Neural crest cell (in vitro differentiated cells): Measurements from ENCODE around the gene PC. TPM values are rescaled to one million over a fixed set of nuclear protein-coding genes. Genes with fewer than 3 reads are reported as not detected.
"Not testable (repeated sequence)": the region's sequence is repeated elsewhere in the genome, so short reads cannot be mapped to it uniquely, and the experiment has no call there.

Experiments used
- DNase-seq: peaks from one replicate; pipeline ENCODE4 v3.0.0; 2021; ENCODE audit warnings: low read depth, mixed read lengths, low spot score
- H3K27ac Mint-ChIP-seq: one replicate; pipeline ENCODE4 v1.8.0; 2021; ENCODE audit warnings: mild to moderate bottlenecking, mixed read lengths; ENCODE audit not compliant: unreplicated experiment
- H3K27me3 Mint-ChIP-seq: 2 replicates; pipeline ENCODE4 v1.8.0; 2021; ENCODE audit warnings: low read depth, mild to moderate bottlenecking, mixed read lengths
- H3K36me3 Mint-ChIP-seq: 2 replicates; pipeline ENCODE4 v1.8.0; 2021; ENCODE audit warnings: low read depth, mild to moderate bottlenecking, mixed read lengths
- H3K4me1 Mint-ChIP-seq: 2 replicates; pipeline ENCODE4 v1.8.0; 2021; ENCODE audit warnings: mixed read lengths
- H3K4me3 Mint-ChIP-seq: one replicate; pipeline ENCODE4 v1.8.0; 2021; ENCODE audit warnings: mild to moderate bottlenecking, mixed read lengths
- H3K9me3 Mint-ChIP-seq: 2 replicates; pipeline ENCODE4 v1.8.0; 2021; ENCODE audit warnings: mixed read lengths
- total RNA-seq: library from RNA; stranded (reverse); gene quantifications from 2 replicates; pipeline ENCODE4 v1.2.1, GENCODE V29; 2021
- TF ChIP-seq, protein P1 (sequence below): fragments of 200-600 bp; sonication (generic); conservative IDR thresholded peaks from 2 replicates; pipeline ENCODE4 v1.5.0; 2021; ENCODE audit warnings: antibody characterized with exemption, mild to moderate bottlenecking

PC gene
- total RNA-seq, 1 donor from 2014 or later = 53.6 TPM

DNA sequence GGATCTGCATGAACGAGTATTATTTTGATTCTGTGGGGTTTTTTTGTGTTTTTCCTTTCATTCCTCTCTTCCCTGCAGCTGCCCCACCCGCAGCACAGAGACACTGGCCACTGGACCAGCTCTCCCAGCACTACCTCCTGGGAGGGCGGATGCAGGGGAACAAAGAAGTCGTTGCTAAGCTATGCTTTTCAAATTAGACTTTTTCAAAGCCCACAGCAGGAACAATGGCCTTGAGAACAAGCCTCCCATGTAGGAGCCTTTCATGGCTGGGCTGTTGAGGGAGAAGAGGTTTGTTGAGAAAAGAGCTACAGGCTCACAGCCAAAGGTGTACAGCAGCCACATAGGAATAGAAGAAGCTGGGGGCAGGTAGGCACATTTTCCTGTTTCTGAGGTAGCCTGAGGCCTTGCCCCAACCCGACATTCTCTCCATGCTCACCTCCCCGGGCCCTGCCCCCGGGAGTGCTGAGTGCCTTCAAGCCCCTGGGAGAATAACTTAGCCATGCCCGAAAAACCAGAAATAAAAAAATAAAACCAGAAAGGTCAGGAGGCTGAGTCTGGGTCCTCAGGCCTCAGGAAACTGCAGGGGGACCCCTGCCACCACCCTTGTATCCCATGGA is 44.2 kb upstream of the PC start:
- Mint-ChIP-seq H3K36me3 (no peaks in the 10 kb centered on the region), H3K27ac (peak overlapping the region; percentile 46), H3K27me3 (peaks cover 12% of the 10 kb centered on the region), H3K4me3 (no peak overlapping the region), H3K9me3 (no peaks in the 10 kb centered on the region), H3K4me1 (peaks cover 19% of the 10 kb centered on the region)
- peak; percentile 30 for DNase-seq
- TF ChIP-seq, protein P1, sequence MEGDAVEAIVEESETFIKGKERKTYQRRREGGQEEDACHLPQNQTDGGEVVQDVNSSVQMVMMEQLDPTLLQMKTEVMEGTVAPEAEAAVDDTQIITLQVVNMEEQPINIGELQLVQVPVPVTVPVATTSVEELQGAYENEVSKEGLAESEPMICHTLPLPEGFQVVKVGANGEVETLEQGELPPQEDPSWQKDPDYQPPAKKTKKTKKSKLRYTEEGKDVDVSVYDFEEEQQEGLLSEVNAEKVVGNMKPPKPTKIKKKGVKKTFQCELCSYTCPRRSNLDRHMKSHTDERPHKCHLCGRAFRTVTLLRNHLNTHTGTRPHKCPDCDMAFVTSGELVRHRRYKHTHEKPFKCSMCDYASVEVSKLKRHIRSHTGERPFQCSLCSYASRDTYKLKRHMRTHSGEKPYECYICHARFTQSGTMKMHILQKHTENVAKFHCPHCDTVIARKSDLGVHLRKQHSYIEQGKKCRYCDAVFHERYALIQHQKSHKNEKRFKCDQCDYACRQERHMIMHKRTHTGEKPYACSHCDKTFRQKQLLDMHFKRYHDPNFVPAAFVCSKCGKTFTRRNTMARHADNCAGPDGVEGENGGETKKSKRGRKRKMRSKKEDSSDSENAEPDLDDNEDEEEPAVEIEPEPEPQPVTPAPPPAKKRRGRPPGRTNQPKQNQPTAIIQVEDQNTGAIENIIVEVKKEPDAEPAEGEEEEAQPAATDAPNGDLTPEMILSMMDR = no peak

DNA sequence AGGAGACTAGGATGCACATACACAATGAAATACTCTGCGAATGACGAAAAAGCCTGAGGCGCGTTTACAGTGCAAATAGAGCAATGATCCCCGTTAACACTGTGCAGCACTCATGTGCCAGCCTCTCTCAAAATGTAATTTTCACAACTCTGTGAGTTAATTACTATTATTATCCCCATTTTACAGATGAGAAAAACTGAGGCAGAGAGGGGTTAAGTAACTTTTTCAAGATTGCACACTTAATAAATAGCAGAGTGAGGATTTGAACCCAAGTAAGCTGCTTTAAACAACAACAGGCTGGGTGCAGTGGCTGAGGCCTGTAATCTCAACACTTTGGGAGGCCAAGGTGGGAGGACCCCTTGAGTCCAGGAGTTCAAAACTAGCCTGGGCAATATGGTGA is 43.1 kb upstream of the PC start:
- no peaks in the 10 kb centered on the region for H3K36me3 Mint-ChIP-seq
- no peak overlapping the region for H3K4me3 Mint-ChIP-seq
- H3K27me3 Mint-ChIP-seq = peaks cover 16% of the 10 kb centered on the region
- TF ChIP-seq, protein P1 = no peak
- no peak for DNase-seq
- peaks cover 17% of the 10 kb centered on the region for H3K4me1 Mint-ChIP-seq
- H3K9me3 Mint-ChIP-seq = no peaks in the 10 kb centered on the region
- no peak overlapping the region for H3K27ac Mint-ChIP-seq

DNA sequence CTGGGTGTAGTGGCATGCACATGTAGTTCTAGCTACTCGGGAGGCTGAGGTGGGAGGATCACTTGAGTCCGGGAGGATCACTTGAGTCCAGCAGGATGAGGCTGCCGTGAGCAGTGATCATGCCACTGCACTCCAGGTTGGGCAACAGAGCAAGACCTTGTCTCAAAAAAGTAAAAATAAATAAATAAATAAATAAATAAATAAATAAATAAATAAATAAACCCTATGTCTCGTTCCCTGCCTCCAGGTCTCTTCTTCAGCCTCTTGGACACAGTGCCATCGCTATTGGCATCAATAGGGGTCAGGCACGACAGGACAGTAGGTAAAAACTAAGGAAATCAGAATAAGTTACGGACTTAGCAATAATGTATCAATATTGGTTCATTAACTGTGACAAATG is 41.4 kb upstream of the PC start:
- Mint-ChIP-seq H3K27me3 (peaks cover 16% of the 10 kb centered on the region), H3K27ac (no peak overlapping the region), H3K9me3 (no peaks in the 10 kb centered on the region), H3K4me3 (no peak overlapping the region), H3K4me1 (peaks cover 14% of the 10 kb centered on the region), H3K36me3 (no peaks in the 10 kb centered on the region)
- TF ChIP-seq, protein P1 = no peak
- no peak for DNase-seq

DNA sequence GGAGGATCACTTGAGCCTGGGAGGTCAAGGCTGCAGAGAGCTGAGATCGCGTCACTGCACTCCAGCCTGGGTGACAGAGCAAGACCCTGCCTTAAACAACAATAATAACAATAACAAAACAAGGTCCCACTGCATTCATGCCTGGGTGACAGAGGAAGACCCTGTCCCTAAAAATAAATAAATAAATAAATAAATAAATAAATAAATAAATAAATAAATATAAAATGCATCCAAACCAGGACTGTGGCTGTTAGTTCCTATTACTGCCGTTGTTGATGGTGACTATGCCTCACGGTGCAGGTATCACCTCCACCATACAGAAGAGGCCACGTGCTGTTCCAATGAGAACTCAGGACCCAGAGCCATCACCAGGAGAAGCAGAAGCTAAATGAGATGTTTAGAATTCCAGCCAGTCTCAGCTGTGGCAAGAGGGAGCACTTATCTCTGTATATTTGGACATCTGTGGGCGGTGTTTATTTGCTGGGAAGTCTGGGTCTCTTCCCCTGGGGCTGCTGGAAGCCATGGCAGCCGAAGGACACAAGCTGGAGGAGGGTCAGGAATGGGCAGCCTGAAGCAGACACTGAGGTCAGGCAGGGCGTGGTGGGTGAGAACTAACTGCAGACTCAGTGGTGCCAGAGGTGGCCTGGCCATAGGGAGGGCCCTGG is 38.6 kb upstream of the PC start:
- Mint-ChIP-seq H3K27me3 (peaks cover 18% of the 10 kb centered on the region), H3K9me3 (no peaks in the 10 kb centered on the region), H3K4me1 (peaks cover 3% of the 10 kb centered on the region), H3K4me3 (no peak overlapping the region), H3K27ac (no peak overlapping the region), H3K36me3 (no peaks in the 10 kb centered on the region)
- TF ChIP-seq, protein P1 = no peak
- no peak for DNase-seq

DNA sequence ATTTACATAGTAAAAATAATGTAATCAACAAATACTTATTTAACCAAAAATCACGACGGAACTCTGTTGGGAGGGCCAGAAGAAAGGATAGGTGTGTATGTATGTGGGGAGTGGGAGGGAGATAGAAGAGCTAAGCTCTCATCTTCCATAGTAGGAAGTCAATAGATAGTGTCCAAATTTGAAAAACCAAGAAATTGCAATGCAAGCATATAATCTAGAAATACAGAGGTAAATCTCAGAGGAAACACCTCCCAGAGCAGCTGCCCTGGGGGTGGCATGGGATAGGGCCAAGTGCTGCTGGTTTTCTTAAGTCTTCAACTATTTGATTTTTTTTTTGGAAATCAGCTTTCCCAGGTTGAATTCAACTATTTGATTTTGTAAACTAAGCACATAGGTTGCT is 33.9 kb upstream of the PC start:
- H3K27ac Mint-ChIP-seq = no peak overlapping the region
- H3K27me3 Mint-ChIP-seq = peaks cover 10% of the 10 kb centered on the region
- H3K9me3 Mint-ChIP-seq = no peaks in the 10 kb centered on the region
- no peak overlapping the region for H3K4me3 Mint-ChIP-seq
- TF ChIP-seq, protein P1 = no peak
- H3K4me1 Mint-ChIP-seq = peaks cover 7% of the 10 kb centered on the region
- H3K36me3 Mint-ChIP-seq = no peaks in the 10 kb centered on the region
- DNase-seq = no peak

DNA sequence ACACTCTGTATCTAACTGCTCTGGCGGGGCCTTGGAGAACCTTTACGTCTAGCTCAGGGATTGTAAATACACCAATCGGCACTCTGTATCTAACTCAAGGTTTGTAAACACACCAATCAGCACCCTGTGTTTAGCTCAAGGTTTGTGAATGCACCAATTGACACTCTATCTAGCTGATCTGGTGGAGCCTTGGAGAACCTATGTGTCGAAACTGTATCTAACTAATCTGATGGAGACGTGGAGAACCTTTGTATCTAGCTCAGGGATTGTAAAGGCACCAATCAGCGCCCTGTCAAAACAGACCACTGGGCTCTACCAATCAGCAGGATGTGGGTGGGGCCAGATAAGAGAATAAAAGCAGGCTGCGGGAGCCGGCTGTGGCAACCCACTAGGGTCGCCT is 31.2 kb upstream of the PC start:
- H3K36me3 Mint-ChIP-seq, DNase-seq, H3K9me3 Mint-ChIP-seq, H3K27me3 Mint-ChIP-seq, H3K27ac Mint-ChIP-seq, H3K4me1 Mint-ChIP-seq, H3K4me3 Mint-ChIP-seq: not testable (repeated sequence)

DNA sequence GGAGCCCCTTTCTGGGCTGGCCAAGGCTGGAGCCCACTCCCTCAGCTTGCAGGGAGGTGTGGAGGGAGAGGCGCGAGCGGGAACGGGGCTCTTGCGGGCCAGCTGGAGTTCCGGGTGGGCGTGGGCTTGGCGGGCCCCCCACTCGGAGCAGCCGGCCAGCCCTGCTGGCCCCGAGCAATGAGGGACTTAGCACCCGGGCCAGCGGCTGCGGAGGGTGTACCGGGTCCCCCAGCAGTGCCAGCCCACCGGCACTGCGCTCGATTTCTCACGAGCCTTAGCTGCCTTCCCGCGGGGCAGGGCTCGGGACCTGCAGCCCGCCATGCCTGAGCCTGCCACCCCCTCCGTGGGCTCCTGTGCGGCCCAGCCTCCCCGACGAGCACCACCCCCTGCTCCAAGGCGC is 30.6 kb upstream of the PC start:
- not testable (repeated sequence) for H3K4me3 Mint-ChIP-seq, H3K27ac Mint-ChIP-seq, H3K4me1 Mint-ChIP-seq, H3K9me3 Mint-ChIP-seq, DNase-seq, H3K27me3 Mint-ChIP-seq, H3K36me3 Mint-ChIP-seq
